Fibroblast of upper back skin (primary cell): ENCODE measurements around the gene CFAP100.

Experiments
- DNase-seq: peaks from one replicate; pipeline ENCODE4 v3.0.0-alpha.2; 2013

Gene CFAP100

DNA sequence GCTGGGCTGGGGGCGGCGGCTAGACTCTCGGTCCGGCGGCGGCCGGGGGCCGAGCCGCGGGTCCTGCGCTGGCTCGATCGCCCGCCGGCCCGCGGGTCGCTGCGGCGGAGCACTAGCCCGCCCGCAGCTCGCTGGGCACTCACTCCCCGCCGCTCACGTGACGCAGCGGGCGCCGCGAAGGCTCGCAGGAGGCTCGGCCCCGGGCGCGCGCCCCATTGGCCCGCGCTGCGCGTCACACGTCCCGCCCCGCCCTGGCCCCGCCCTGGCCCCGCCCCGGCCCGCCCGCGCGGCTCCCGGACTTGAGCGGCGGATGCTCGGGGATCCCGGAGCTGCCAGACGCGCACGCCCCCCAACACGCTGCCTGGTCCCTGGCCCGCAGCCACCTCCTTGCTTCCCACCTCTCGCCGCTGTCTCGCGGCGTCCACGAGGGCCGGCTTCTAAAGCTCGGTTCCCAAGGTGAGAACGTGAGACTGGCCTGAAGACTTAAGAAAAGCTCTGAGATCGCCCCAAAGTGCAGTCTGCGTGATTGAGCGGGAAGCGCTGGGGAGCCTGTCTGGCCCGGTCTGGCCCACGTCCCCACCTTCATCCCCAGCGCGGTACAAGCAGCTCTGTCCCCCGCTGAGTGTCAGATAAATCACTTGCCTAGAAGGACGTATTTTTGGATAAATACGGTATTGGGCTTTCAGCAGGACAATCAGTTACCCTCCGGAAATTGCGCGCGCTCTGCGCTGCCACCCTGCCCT is 37.2 kb upstream of the CFAP100 start, which contains the start of gene KLF15:
Gene KLF15, minus strand, starts transcription at position 114 of the 743 bp plus-strand sequence. CDS start 4,486 bp downstream, outside the sequence.
- peak; percentile 71 for DNase-seq

DNA sequence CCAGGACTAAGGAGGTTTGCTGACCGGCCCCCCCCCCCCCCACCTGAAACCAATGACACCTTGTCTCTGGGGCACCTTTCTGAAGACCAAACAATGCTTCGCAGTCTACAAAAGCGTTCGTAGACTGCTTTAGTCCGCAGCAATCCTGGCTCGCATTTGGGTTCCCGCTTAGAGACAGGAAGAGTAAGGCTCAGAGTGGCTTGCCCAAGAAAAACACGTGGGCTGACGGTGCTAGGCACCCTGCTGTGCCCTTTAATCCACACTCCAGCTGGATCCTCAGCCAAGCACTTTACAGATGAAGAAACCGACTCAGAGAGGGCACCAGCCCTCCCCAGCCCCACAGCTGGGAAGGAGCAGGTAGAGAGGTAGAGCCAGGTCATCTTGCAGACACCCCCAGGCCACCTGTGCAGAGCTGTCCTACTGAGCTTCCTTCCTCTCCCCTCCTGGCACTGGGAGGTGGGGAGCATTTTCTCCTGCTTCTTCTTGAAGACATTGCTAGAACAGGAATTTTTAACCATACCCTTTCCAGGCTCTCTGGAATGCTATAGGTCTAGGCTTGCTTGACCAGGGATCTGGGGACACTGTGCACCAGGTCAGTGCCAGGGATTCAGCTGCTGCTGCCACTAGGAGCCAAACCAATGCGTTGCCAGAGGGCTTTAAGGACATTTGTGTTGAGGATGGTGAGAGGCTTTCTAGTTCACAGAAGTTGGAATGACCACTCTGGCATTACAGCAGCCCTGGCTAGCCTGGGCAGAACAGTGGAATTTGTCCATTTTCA is 36.5 kb upstream of the CFAP100 start:
- DNase-seq: no peak

DNA sequence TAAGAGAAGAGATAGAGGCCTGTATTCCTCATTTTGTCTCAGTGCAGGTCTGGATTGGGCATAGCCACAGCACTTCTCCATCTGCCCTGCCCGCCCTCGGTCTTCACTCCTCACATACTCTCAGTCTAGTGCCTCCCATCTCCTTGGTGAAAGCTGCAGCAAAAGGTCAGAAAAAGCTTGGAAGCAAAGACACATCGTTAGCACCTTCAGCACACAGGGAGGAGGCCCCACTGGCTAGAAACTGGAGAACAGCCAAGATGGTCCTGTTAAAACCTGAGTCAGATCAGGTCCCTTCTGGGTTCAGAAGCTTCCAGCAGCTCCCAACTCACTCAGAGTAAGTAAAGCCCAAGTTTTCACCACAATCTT is 35.9 kb upstream of the CFAP100 start:
- DNase-seq: no peak

DNA sequence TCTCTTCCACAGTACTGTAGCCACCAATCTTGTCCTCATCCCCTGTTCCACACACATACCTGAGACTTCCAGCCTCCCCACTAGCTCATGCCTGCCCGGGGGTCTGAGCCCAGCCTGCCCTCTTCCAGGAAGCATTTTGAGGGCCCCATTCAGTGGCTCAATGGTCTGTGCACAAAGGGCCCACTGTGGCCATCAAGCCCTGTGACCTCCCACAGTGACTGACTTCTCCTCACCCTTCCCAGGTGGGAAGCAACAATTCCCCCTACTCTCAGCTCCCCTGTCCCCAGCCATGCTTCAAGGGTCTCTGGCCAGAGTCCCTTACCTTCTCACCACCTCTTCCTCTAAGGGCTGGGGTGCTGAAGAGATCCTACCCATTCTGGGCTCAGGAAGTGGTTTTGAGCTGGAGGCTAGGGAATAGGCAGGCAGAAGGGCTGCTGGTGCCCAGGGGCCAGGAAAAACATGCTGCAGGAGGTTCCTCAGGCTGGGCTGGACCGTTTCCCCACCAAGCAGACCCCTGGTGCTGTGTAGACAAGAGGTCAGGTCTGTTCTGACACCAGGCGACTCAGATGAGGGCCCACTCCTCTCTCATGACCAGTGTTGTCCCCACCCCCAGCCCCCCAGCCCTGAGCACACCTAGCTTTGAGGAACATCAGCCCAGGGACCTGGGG is 34.5 kb upstream of the CFAP100 start:
- DNase-seq: no peak

DNA sequence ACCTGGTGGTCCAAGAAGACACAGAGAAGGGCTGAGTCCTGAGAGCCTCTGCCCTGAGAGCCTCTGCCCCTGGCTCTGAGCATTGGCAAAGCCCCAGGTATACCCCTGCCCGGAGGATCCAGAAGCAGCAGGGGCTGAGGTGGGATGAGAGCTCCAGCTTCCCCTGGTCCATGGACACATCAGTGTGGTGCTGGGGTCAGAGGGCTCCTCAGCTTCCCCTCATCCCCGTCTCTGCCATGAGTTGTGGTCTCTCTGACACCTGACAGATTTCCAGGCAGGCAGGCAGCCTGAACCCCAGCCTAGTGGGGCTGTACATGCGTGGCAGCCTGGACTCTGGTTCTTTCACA is 34.0 kb upstream of the CFAP100 start:
- DNase-seq: no peak

DNA sequence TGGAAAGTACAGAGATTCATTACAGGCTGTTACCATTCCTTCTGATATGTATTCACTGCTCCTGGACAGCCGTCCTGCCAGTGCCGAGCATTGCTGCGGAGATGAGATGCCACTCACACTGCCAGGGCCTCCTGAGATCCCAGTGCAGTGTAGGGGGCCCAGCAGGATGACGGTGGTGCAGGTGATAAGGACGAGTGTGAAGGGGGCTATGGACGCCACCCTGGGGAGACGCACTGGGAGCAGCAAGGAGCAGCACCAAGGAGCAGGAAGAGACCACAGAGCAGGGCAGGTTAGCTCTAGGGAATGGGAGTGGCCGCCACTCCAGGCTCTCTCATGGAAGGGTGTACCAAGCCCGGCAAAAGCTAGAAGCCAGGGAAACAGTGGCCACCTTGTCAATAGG is 33.5 kb upstream of the CFAP100 start:
- no peak for DNase-seq

DNA sequence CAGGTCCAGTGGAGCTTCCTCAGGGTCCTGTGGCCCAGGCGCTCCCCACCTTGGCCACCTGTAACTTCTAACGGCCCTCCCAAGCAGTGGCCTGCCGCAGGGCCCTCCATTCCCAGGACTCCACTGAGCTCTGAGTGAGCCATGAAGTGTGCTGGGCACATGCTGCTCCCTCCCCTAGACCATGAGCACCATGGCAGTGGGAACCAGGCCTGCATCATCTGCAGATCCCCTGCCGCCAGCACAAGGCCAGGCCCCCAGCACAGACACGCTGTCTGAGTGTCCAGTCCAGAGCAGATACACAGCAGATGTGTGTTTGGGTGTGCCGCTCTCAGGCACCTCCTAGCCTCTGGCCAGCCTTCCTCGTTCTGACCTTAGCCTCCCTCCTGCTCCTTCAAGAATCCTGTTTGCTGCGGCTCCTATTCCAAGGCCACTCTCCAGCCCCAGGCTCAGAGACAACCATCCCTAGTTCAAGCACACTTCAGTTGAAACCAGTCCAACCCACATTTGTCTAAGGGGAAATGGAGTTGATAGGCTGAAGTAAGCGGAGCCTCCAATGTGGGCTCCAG is 30.5 kb upstream of the CFAP100 start:
- DNase-seq: no peak

DNA sequence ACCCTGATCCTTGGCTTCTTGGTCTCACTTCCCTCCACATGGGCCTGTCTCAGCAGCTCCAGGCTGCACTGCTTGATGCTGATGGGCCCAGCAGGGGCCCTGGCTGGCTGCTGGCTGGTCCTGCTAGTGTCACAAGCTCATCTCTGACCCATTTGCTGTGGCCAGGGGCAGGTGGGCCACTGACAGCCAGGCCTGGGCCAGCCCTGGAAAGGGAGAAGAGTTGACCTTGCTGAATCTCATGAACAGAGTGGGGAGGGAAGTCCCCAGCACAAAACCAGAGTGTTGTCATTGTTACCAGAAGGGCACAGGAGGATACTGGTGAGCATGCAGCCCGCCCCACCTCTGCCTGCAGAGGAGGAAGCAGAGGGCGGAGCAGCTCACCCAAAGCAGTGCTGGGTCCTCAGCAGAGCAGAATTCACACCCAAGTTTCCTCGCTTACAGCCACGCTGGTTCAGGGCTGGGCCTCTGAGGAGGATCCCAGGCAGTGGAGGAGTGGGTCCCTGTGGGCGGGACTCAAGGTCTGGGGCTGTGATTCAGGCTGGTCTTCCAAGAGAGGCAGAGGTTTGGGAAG is 29.9 kb upstream of the CFAP100 start:
- DNase-seq: no peak

DNA sequence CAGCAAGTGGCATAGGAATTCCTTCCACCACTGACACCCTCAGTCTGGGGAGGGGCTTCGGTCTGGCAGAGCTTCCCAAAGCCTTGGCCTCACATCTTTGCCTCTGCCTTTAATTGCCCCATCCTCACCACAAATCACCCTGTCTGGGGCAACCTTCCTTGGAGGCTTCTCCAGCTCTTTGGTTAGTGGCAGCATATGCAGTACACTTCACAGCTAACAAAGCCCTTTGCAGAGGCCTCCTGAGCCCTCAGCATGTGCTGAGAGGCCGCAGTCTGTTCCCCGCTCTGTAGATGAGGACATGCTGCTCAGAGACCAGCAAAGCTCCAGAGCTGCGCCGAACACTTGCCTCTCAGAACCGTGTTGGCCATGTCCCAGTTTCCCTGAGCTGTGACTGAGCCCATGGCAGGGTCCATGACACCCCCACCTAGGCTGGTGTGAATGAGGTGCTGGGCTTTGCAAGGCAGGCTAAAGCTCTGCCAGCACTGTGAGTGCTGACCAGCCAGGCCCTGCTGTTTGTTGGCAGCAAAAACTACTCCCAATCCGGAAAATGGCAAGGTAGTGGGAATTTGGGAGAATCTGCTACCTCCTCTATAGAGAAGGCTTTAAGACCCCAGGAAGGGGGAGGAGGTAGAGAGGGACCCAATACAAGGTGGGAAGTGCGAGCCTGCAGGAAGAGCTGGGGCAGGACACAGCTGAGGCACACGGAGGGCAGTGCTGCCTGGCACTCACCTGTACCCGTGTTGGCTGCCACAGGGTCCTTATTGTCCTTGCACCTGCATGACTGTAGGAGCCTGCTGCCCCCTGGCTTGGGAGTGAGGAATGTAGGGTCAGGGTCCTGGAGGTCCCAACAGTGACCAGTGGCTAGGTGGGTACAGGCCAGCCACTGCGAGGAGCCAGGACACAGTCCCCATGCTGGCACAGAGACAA is 29.1 kb upstream of the CFAP100 start:
- DNase-seq: no peak

DNA sequence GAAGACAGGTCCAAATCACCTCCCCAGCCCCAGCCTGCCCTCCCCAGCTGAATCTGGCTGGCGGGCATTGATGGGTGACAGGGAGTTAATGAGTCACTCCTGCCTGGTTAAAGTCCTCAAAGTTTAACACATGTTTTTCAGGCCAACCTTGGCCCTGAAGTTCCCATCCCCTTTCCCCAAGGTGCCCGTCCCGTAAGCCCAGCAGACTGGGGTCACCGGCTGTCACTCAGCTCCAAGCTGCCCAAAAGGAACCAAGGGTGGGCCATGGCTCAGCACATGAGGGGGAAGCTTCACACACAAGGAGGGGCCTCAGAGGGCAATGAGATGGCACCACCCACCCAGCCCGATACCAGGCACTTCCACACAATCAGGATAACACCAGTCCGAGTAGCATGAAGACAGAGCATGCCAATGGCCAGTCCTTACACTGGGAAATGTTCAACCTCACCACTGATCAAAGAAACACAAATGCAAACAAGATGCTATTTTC is 27.3 kb upstream of the CFAP100 start:
- DNase-seq: no peak

DNA sequence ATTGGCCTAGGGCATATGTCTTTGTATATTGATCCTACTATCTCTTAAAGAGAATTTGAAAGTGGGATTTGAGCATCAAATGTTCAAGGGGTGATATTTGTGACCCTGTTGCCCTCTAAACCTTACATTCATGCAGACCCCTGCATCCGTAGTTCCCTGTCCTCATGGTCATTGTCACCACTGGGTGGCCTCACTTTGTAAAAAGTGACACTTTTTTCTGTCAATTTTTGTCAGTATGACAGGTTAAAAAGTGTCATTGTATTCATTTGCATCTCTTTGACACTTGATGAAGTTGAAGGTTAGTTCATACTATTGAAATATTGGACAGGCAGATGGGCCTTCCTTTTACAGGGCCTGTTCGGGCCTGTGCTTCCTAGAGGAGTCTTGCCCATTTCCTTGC is 25.2 kb upstream of the CFAP100 start:
- DNase-seq: no peak

DNA sequence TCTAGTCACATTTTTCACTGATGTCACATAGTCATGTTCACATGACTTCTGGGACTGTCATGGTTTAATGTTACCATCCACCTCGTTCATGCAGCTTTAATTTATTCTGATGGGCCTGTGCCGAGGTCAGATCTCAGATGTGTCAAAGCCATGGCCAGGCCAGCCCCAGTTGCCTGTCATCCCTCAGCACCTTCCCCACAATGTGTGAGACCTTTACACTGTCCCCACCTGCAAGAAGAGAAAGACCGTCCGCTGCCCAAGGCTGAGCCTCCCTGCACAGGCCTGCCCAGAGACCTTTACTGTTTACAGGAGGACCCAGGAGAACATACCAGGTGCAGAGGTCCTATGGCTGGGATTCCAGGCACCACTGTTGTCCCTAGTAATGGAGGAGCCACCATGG is 24.7 kb upstream of the CFAP100 start:
- DNase-seq: no peak

DNA sequence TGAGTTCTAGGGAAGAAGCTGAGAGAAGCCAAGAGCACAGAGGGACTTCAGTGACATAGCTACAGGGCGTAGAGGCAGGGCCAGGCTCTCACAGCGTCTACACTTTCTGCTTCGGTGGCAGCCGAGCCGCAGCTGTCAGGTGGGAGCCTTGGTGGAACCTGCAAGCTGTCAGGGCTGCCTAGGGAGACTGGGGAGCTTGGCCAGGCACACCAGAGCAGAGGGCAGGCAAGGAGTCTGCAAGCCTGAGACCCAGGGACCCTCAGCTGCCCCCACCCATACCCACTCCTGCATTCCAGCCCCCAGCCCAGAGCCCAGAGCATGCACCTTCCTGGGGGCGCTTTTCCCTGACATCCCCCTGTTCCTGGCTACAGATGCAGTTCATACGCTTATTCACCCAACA is 24.1 kb upstream of the CFAP100 start:
- no peak for DNase-seq

DNA sequence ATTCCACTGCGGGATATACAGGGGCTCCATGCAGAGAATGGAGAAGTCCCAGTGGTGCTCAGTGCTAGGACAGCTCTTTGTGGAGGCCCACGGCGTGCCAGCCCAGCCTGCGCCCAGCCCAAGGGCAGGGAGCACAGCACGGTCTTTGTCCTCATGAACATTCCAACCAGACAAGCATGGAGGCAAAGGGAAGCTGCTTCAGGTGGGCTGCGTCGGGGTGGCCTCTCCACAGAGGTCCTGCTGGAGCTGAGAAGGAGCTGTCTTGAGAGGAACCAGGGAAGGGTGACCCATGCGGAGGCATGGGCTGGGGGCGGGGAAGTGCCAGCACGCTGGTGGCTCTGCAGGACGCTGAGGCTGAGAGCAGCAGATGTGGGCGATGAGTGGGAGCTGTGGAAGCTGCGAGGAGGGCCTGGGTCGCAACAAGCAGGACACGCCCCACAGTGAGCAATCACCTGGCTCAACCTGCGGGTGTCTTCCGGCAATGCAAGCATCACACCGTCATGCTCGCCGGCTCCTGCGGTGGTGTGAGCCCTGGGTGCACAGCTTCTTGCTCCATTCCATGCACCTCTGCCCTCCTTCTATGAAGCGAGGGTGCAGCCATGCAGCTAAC is 23.5 kb upstream of the CFAP100 start:
- DNase-seq: no peak

DNA sequence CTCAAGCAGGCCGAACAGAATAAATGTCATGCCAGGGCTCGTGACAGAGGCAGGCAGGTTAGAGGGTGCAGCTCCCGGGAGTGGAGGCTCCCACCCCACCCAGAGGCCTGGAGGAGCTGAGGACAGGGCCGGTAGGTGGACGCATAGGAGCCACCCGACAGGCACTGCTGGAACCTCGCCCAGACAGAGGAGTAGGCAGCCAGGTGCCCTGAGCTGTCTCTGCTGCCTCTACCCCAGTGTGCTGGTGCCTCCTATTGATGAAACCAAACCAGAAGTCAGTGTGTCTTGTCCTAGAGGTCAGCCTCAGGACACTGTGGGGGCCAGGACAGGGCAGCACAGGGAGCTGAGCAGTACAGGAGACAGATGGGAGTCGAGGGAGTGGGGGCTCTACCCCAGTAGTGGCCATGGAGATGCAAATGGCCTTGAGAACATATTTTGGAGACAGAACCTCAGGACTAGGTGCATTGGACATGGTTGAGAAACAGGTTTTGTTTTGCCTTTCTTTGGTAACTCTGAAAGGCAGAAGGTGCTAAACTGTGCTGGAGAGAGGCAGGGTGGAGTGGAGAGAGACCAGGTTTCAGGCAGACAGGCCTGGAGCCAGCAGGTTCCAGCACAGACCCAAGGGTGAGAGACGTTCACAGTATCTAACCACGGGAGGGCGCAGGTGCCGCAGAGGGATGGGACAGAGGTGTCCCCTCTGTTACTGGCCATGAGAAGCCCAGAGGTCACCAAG is 22.1 kb upstream of the CFAP100 start:
- no peak for DNase-seq

DNA sequence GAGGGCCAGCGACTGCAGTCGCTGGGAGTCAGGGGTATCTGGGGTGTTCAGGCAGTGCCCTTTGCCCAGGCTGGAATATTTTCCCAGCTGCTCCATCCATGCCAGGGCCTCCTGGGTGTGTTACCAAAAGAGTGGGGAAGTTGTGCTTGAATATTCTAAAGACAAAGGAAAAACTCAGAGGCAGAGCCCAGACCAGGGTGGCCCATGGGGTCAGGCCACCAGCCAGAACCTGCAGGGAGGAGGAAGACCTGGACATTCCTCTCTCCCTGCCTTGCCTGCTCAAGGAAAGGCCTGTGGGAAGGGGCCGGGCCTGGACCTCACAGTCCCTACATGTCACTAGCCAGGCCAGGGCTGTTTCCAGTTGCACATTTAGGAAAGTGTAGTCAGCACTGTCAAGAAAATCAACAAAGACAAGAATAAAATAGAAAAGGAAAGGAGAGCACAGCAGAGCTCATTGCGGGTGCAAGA is 21.5 kb upstream of the CFAP100 start:
- no peak for DNase-seq

DNA sequence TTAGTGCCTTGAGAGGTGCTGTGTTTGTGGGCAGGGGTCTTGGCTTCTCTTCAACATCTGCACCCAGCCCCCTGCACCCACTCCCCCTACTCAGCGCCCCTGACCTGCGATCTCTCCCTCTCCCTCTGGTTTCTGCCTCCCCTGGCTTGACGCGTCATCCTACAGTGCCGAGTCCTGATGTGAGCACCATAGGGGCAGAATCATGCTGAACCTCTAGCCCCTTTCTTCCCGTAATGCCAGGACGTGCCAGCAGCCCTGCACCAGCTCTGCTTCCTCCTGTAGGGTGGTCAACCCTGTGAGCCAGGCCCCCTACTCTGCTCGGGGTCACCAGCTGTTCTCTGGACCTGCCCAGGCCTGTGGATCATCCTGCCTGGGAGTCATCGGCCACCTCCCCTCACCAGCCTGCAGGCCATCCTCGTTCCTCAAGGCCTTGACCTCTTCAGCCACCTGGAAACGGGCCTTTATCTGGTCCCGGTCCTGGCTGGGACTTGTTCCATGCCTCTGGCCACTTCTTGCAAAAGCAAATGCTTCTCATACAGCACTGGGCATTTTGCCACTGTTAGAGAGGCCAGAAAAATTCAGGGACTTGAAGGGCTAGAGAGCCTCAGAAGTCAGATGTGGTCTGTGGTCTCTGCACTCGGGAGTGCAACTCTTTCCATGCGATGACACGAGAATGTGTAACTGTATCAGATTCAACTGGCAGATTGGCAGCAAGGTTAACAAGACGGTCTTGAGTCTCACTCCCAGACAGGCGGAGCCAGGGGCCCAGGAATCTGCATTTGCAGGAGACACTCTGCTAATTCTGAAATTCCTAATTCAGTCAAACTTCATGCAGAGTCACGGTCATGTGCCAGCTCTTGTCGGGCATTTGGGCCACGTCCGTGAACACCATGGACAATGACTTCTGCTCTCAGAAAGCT is 20.8 kb upstream of the CFAP100 start:
- DNase-seq: peak; percentile 41

DNA sequence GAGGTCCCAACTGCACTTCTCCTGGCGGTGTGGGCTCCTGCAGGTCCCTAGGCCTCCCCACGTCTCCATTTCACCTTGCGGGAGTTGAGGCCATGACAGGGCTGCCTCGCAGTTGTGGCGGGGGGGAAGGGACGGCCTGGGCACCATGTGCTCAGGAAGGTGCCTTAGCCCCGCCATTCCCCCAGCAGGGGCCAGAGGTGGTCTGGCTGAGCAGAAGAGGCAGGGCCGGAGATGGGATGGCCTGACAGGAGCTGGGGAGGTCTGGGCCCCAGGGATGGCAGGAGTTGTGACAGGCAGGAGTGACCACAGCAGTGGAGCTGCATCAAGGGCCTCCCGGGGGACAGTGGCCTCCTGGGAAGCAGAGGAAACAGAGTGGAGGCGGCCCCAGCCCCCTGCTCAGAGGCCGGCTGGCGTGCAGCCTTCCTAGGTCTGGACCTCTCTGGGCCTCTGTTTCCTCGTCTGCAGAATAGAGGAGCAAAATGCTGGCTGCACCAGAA is 18.8 kb upstream of the CFAP100 start:
- no peak for DNase-seq

DNA sequence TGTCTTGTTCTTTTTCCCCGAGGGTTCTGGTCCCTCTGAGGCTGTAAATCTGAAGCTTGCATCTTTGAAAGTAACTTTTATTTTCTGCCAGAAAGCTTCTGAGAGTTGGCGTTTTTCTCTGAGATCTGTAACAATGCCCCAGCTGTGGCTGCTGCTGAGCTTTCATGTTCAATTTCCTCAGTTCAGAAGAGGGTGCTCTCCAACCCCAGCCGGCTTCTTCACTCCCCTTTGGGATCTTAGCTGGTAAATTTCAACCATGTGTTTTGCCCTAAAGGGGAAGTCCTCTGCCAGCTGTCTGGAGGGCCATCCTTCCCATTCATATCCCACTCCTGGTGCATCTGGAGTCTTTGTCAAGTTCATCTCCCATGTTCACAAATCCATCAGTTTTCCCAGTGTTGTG is 18.3 kb upstream of the CFAP100 start:
- DNase-seq: no peak
